Suprapubic skin (tissue), 3 donors: ENCODE data around the gene TLNRD1.

Experiments used
- POLR2A ChIP-seq, 2 donors: fragments of 450-650 bp; IDR thresholded peaks; one replicate each; pipeline ENCODE4 v1.6.1; 2017; ENCODE audit warnings: antibody characterized with exemption in 2 of 2, mild to moderate bottlenecking in 2 of 2, moderate library complexity in 2 of 2
- TF ChIP-seq, protein P1 (sequence below), 2 donors: fragments of 200-600 bp in 1 of 2; fragments of 450-650 bp in 1 of 2; sonication (generic) in 1 of 2; IDR thresholded peaks; one replicate each; pipeline ENCODE4 v1.5.1; 2016 to 2019; ENCODE audit warnings: antibody characterized with exemption in 2 of 2, mild to moderate bottlenecking in 1 of 2, moderate library complexity in 1 of 2

DNA sequence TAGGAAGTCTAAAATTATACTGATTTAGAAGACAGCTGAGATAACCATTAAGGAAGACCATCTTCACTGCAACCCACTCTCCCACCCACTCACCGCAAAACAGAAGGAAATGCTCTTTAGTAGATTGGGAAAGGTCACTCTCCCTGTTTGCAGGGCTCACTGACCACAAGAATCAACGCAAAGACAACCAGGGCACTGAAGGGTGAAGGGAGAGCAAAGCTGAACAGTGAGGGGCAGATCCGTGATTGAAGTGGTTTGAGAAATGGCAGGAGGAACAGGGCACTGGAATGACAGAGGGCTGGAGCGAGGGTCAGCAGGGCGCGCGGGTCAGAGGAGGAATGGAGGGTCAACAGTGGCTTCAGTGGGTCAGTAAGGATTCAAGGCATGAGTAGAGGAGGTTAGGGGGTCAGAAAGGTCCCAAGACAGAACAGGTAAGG is 11.6 kb upstream of the TLNRD1 start:
- TF ChIP-seq POLR2A (IDR thresholded peaks at IDR 0.05) = no peak
- TF ChIP-seq, protein P1, sequence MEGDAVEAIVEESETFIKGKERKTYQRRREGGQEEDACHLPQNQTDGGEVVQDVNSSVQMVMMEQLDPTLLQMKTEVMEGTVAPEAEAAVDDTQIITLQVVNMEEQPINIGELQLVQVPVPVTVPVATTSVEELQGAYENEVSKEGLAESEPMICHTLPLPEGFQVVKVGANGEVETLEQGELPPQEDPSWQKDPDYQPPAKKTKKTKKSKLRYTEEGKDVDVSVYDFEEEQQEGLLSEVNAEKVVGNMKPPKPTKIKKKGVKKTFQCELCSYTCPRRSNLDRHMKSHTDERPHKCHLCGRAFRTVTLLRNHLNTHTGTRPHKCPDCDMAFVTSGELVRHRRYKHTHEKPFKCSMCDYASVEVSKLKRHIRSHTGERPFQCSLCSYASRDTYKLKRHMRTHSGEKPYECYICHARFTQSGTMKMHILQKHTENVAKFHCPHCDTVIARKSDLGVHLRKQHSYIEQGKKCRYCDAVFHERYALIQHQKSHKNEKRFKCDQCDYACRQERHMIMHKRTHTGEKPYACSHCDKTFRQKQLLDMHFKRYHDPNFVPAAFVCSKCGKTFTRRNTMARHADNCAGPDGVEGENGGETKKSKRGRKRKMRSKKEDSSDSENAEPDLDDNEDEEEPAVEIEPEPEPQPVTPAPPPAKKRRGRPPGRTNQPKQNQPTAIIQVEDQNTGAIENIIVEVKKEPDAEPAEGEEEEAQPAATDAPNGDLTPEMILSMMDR (IDR thresholded peaks at IDR 0.05) = no peak
